ENCODE data around the gene KMO. TPM values are rescaled to one million over a fixed set of nuclear protein-coding genes. Genes with fewer than 3 reads are reported as not detected.

The KMO gene
- total RNA-seq, 4 donors from 2014 or later, result under 0.01 to 2.5 TPM; not detected in 2

- no peak for DNase-seq
- in situ Hi-C loops (cut with MboI; ENCODE audit: low pct_ligation_motif_present in 1 of 4, low pct_unique_long_range_greater_than_20kb in 1 of 4, low sequenced_read_pairs in 3 of 4), result loop anchor here in 3 of 4 donors (25.0 kb wide), 2 partner anchors 226 to 376 kb away; partner anchors contain the start of genes EXO1 (in 2 of the 3) and MAP1LC3C (in 2 of the 3)
- H3K4me3 ChIP-seq, result no peak overlapping the region
- TF ChIP-seq POLR2A (IDR thresholded peaks at IDR 0.05), result no peak
- no peak for TF ChIP-seq POLR2AphosphoS5 (IDR thresholded peaks at IDR 0.05)
- TF ChIP-seq EP300 (IDR thresholded peaks at IDR 0.05; ENCODE audit: low read depth), result no peak
- no peak for TF ChIP-seq CTCF (IDR thresholded peaks at IDR 0.05)
- intact Hi-C loops (cut with DNase I; ENCODE audit: low total_unique reads), result no loop called here
- no peak overlapping the region for H3K27ac ChIP-seq
- H3K4me1 ChIP-seq, result peaks cover 3 to 46% (median 12%) of the 10 kb centered on the region in 4 donors
- H3K9me3 ChIP-seq, result no peaks in the 10 kb centered on the region
- 57 to 61% methylated on average over 1 of the region's 1 CpG for WGBS, 2 donors (ENCODE audit: low coverage in 1 of 2)
- H3K27me3 ChIP-seq, result no peaks in the 10 kb centered on the region
- H3K36me3 ChIP-seq, result no peaks in the 10 kb centered on the region
These were observed 79.6 kb downstream of the KMO start for GRCh38 chr1:241611736-241612135.

- 75 to 77% methylated on average over 9 of the region's 9 CpGs for WGBS, 2 donors (ENCODE audit: low coverage in 1 of 2)
- intact Hi-C loops (cut with DNase I; ENCODE audit: low total_unique reads) (no loop called here), in situ Hi-C loops (cut with MboI; ENCODE audit: low pct_ligation_motif_present in 1 of 4, low pct_unique_long_range_greater_than_20kb in 1 of 4, low sequenced_read_pairs in 3 of 4) (loop anchor here in 3 of 4 donors (25.0 kb wide), 2 partner anchors 224 to 374 kb away; partner anchors contain the start of genes EXO1 (in 2 of the 3) and MAP1LC3C (in 2 of the 3))
- Histone ChIP-seq H3K4me3 (no peak overlapping the region), H3K27ac (no peak overlapping the region), H3K9me3 (no peaks in the 10 kb centered on the region), H3K4me1 (peaks cover 3 to 46% (median 12%) of the 10 kb centered on the region in 4 donors), H3K27me3 (no peaks in the 10 kb centered on the region), H3K36me3 (no peaks in the 10 kb centered on the region)
- TF ChIP-seq POLR2A (IDR thresholded peaks at IDR 0.05) (no peak), POLR2AphosphoS5 (IDR thresholded peaks at IDR 0.05) (no peak), CTCF (IDR thresholded peaks at IDR 0.05) (no peak), EP300 (IDR thresholded peaks at IDR 0.05; ENCODE audit: low read depth) (no peak)
- no peak for DNase-seq
These were observed 80.6 kb downstream of the KMO start for GRCh38 chr1:241612533-241613477.

GRCh38 chr1:241614144-241614543 is 82.0 kb downstream of the KMO start:
- TF ChIP-seq EP300 (IDR thresholded peaks at IDR 0.05; ENCODE audit: low read depth), result no peak
- TF ChIP-seq POLR2A (IDR thresholded peaks at IDR 0.05), result no peak
- no peak for TF ChIP-seq CTCF (IDR thresholded peaks at IDR 0.05)
- TF ChIP-seq POLR2AphosphoS5 (IDR thresholded peaks at IDR 0.05), result no peak
- Histone ChIP-seq H3K27me3 (no peaks in the 10 kb centered on the region), H3K36me3 (no peaks in the 10 kb centered on the region), H3K4me1 (peaks cover 3 to 50% (median 14%) of the 10 kb centered on the region in 4 donors), H3K27ac (no peak overlapping the region), H3K4me3 (no peak overlapping the region), H3K9me3 (no peaks in the 10 kb centered on the region)
- WGBS, 2 donors (ENCODE audit: low coverage in 1 of 2), result 87 to 89% methylated on average over 4 of the region's 4 CpGs
- intact Hi-C loops (cut with DNase I; ENCODE audit: low total_unique reads) (no loop called here), in situ Hi-C loops (cut with MboI; ENCODE audit: low pct_ligation_motif_present in 1 of 4, low pct_unique_long_range_greater_than_20kb in 1 of 4, low sequenced_read_pairs in 3 of 4) (loop anchor here in 3 of 4 donors (25.0 kb wide), 2 partner anchors 223 to 373 kb away; partner anchors contain the start of genes EXO1 (in 2 of the 3) and MAP1LC3C (in 2 of the 3))
- DNase-seq, result no peak

- Histone ChIP-seq H3K4me1 (peaks cover 3 to 54% (median 14%) of the 10 kb centered on the region in 4 donors), H3K36me3 (no peaks in the 10 kb centered on the region), H3K27me3 (no peaks in the 10 kb centered on the region), H3K9me3 (no peaks in the 10 kb centered on the region), H3K4me3 (no peak overlapping the region), H3K27ac (peak overlapping the region in 2 of 4 donors; percentile 37 to 53)
- no peak for TF ChIP-seq POLR2A (IDR thresholded peaks at IDR 0.05)
- TF ChIP-seq EP300 (IDR thresholded peaks at IDR 0.05; ENCODE audit: low read depth), result no peak
- TF ChIP-seq POLR2AphosphoS5 (IDR thresholded peaks at IDR 0.05), result no peak
- TF ChIP-seq CTCF (IDR thresholded peaks at IDR 0.05), result no peak
- in situ Hi-C loops (cut with MboI; ENCODE audit: low pct_ligation_motif_present in 1 of 4, low pct_unique_long_range_greater_than_20kb in 1 of 4, low sequenced_read_pairs in 3 of 4), result loop anchor here in 3 of 4 donors (25.0 kb wide), 2 partner anchors 223 to 373 kb away; partner anchors contain the start of genes EXO1 (in 2 of the 3) and MAP1LC3C (in 2 of the 3)
- 60 to 75% methylated on average over 4 of the region's 4 CpGs for WGBS, 2 donors (ENCODE audit: low coverage in 1 of 2)
- DNase-seq, result no peak
- intact Hi-C loops (cut with DNase I; ENCODE audit: low total_unique reads), result no loop called here
These were observed 82.4 kb downstream of the KMO start for GRCh38 chr1:241614572-241614971.
